NCI-H1417 (cell line): ENCODE results near the gene FMNL3.
A peak's percentile ranks its signal among the peaks of the same experiment; 100 is the strongest.
"Not testable (repeated sequence)": the region's sequence is repeated elsewhere in the genome, so short reads cannot be mapped to it uniquely, and the experiment has no call there.

Source experiments
- DNase-seq, 3 experiments: peaks; one replicate each; lab custom pipeline; 2025; lab: John Stamatoyannopoulos, UW

The FMNL3 gene, protein sequence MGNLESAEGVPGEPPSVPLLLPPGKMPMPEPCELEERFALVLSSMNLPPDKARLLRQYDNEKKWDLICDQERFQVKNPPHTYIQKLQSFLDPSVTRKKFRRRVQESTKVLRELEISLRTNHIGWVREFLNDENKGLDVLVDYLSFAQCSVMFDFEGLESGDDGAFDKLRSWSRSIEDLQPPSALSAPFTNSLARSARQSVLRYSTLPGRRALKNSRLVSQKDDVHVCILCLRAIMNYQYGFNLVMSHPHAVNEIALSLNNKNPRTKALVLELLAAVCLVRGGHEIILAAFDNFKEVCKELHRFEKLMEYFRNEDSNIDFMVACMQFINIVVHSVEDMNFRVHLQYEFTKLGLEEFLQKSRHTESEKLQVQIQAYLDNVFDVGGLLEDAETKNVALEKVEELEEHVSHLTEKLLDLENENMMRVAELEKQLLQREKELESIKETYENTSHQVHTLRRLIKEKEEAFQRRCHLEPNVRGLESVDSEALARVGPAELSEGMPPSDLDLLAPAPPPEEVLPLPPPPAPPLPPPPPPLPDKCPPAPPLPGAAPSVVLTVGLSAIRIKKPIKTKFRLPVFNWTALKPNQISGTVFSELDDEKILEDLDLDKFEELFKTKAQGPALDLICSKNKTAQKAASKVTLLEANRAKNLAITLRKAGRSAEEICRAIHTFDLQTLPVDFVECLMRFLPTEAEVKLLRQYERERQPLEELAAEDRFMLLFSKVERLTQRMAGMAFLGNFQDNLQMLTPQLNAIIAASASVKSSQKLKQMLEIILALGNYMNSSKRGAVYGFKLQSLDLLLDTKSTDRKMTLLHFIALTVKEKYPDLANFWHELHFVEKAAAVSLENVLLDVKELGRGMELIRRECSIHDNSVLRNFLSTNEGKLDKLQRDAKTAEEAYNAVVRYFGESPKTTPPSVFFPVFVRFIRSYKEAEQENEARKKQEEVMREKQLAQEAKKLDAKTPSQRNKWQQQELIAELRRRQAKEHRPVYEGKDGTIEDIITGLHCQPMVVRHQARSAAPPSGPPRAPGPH

DNA sequence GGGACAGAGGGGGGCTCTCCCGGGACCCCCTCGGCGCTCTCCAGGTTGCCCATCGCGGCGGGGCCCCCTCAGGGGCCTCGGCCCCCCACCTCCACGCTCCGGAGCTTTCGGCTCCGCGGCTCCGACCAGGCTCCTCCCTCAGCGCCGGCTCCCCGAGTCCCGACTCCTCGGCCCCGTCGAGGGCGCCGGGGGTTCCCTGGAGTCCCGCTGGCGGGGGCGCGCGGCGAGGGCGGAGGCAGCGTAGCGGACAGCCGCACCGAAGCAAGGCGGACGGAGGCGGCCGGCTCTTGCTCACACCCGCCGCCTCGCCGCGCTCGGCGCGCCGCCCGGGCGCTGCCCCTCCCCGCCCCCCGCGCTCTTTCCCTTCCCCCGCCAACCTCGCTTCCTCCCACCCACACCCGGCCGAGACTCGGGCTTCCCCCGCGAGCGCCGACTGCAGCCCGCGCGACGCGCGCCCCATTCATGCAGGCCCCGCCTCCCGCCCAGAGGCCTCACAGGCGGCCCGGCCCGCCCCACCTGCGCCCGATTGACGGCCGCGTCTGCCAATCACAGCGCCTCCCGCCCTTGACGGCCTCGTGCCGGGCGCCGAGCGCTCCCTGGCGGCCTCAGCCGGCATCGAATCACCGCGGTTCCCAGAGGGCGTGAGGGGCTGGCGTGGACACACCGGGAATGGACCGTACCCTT lies at the start of gene FMNL3:
Gene FMNL3, minus strand, starts transcription at position 278 of the 684 bp plus-strand sequence. Its CDS starts 225 bp downstream, at position 53.
- DNase-seq = peak; percentile 98

DNA sequence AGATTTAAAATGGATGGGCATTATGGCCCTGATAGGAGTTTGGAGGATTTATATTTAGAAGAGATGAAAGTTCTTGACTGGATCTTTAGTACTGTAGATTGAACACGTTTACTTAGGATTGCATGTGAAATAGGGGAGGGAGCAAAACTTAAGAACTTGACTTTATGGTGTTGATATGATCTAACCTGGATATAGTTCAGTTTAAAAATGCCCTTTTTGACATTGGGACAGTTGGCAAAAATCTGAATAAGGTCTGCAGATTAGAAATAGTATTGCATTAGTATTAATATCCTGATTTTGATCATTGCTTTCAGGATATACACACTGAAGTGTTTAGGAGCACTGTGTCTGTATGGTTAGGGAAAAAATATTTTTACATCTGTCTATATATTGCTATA lies 43.8 kb upstream of the FMNL3 start:
- no peak for DNase-seq

DNA sequence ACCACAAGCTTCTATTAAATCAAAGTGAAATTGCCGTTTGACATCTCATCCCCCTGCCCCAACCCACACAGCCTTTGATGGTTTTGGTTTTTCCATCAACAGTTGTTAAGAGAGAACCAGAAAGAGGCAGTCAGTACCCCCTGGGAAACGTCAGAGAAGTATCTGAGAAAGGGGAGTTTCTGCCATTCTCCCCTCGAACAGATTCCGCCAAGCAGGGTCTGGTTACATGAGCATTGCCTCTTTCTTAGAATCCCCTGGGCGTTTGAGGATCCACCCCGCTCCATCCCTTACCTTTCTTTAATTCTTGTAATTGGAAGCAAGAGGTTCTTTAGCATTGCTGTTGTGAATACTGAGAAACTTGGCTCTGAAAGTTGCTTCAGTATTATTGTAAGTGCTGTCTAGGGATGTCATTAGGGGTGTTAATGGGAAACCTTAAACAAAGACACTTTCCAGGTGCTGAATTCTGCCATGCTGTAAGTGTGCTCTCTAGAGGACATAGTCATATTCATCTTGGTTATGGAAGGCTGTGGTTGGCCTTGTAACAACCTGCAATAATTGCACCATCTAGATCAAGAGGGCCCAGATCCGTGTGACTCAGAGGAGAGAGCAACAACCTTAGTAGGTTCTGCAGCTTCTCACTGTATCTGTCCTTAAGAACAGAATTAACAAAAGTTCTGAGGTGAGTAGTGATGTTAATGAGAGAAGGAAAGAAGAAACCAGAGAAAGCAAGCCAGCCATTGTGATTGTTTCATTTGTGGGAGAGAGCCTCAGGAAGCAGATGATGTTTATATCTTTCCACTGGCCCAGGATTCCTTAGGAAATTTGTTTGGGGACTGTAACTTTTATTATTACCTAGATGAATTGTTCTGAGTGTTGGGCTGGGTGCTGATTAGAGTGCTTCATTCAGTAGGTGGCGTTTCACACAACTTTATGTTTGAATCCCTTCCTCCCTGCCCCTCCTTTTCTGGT lies 43.1 kb upstream of the FMNL3 start:
- no peak for DNase-seq

DNA sequence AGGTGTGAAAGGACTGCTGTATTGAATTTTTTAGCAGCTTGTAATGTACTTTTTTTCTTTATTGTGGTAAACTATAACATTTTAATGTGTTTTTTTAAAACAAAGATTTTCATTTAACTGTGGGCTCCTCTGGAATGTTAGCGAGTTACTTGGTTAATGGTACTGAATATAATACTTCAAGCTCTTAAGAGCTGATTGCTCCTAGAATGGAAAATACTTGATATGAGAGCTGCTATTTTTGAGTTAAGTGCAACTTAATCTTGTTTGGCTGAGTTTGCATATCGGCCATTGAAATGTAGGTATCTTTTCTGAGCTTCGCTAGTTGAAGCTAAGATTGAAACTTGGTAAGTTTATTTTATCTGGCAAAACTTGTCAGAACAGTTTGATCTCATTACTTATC lies 41.6 kb upstream of the FMNL3 start:
- DNase-seq = no peak

DNA sequence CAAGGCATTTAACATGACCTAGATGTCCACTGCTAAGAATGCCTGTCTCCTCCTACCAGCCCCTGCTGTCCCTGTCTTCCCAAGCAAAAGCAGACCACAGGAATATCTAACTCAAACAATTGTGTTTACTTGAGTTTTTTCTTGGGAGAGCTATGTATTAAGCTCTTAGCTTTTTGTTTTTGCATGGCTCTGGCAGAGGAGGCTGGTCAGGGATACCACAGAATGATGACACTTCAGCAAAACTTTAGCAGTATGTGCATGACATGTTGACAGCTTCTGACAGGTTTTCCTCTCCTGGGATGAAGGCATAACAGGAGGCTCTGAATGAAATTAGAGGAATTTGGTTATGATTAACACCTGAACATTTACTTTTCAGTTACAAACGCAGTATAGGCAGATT lies 41.1 kb upstream of the FMNL3 start:
- no peak for DNase-seq

DNA sequence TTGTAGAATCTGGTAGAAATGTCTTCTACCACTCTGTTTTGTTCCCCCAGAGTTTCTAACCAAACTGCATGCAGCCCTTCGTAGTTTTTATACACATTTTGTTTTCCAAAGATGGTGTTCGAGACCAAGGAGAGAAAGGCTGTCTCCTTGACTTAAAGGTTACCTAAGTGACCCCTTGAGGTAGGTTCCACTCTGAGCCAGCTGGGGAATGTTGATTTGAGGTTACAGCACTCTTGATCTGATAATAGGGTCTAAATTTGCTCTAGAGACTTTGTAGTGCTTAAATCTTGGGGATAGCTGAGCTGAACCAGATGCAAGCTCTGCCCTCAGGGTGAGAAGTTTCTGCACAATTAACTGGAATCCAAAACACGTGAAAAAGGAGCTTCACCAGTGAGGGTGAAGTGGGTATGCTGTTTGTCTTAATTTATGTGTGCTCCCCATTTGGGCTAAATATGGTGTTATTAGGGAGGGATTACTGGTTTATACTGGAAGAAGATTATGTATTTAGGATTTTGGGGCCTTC lies 37.2 kb upstream of the FMNL3 start:
- no peak for DNase-seq

DNA sequence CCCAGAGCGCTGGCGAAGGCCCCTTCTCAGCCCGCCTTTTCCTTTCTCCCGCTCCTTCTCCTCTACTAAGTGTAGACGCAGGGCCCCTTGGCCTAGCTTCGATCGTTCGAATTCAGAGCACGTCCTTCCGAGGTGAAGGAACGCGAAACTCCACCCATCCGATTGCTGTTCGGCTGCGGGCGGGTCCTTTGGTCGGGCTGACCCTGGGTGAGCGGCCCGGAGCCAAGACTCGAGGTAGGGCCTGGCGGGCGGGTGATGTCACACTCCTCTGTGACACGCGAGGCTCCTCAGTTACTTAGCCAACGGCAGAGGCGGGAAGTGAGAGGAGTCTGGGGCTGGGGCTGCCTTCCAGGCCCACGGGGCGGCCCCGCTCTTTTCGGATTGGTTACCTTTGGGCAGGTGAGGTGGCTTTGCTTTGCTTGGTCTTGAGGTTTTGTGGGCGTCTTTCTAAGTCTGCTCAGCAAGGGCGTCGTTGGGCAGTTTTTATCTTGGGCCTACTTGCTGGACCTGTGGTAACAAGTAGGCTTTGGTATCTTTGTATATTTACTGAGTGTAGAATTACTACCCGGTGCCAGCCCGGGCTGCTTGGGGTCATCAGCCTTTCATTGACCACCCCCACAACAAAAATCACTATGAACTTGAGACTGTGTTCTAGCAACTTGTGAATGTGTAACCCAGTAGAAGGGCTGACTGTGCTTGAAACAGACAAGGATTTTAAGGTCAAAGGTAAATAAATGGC lies 34.8 kb upstream of the FMNL3 start:
- peak in 2 of 3 experiments; percentile 43 to 82 for DNase-seq

DNA sequence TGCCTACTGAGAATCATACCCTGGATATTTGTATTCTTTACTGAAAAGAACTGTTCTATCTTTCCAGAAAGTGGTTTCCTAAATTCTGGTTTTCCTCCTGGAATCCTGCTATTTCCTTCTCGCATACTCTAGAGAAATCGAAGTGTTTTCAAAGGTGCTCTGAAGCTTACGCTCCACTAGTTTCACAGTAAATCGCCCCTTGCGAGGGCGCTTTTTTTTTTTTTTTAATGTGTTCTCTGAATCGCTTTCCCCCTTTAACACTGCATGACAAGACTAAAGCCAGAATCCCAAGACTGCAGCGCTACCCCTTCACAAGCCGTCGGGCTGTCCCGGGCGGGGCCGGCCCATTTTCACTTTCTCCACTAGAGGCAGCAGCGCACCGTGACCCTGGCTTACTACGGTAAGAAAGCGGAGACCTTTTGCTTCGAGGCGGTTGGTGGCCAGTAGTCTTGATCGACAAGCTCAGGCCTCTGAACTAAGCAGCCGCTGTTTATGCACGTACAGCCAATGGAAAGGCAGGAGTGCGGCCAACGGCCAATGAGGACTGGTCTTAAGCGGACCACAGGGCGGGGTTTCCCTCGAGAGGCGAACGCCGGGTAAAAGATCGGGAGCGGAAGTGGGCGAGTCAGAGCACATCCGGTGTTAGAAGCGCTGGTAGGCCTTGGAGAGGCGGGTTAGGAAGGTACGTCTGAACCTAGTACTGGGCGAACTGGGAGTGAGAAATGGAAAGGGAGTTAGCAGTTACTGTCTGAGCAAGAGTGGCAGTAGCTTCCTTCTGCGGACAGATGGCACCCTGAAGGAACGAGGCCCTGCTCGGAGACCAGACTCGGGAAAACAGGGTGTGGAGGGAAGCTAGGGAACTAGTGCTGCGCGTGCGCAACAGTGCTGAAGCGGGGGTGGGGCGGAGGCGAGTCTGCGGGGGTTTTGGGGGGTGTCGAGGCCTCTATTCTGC lies 34.0 kb upstream of the FMNL3 start, which contains the start of gene TMBIM6:
Gene TMBIM6, plus strand, starts transcription at position 628 of the 952 bp plus-strand sequence. CDS start 10,937 bp downstream, outside the sequence.
- DNase-seq = peak; percentile 99 to 100 (median 100)

DNA sequence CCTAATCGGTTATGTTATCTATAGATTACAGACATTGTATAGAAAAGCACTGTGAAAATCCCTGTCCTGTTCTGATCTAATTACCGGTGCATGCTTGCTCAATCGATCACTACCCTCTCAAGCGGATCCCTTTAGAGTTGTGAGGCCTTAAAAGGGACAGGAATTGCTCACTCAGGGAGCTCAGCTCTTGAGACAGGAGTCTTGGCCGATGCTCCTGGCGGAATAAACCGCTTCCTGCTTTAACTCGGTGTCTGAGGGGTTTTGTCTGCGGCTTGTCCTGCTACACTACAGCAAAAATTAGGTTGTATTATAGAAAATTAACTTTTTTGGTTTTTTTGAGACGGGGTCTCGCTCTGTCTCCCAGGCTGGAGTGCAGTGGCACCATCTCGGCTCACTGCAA lies 33.1 kb upstream of the FMNL3 start:
- not testable (repeated sequence) for DNase-seq

DNA sequence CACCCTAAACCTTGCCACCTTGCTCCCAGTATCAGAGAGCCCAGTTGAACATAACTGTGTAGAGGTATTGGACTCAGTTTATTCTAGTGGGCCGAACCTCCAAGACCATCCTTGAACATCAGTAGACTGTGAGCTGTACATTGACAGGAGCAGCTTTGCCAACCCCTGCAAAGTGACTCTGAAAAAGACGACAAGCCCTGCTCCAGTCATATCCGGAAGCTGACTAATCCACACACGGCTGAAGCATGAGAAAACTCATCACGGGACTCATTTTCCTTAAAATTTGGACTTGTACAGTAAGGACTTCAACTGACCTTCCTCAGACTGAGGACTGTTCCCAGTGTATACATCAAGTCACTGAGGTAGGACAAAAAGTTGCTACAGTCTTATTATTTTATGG lies 31.5 kb upstream of the FMNL3 start:
- DNase-seq = not testable (repeated sequence)

DNA sequence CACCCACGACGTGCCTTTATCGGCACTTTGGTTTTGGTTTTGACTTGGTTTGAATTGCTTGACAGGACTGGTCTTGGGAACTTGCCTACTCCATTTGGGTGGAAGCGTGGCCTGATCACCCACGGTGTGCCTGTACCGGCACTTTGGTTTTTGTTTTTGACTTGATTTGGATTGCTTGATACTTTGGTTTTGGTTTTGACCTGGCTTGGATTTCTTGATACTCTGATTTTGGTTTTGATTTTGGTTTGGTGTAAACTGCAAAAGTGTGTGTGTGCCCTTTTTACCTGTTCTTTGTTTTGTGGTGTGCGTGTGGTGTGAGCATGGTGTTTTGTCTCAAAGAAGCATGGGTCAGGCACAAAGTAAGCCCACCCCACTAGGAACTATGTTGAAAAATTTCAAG lies 27.7 kb upstream of the FMNL3 start:
- not testable (repeated sequence) for DNase-seq

DNA sequence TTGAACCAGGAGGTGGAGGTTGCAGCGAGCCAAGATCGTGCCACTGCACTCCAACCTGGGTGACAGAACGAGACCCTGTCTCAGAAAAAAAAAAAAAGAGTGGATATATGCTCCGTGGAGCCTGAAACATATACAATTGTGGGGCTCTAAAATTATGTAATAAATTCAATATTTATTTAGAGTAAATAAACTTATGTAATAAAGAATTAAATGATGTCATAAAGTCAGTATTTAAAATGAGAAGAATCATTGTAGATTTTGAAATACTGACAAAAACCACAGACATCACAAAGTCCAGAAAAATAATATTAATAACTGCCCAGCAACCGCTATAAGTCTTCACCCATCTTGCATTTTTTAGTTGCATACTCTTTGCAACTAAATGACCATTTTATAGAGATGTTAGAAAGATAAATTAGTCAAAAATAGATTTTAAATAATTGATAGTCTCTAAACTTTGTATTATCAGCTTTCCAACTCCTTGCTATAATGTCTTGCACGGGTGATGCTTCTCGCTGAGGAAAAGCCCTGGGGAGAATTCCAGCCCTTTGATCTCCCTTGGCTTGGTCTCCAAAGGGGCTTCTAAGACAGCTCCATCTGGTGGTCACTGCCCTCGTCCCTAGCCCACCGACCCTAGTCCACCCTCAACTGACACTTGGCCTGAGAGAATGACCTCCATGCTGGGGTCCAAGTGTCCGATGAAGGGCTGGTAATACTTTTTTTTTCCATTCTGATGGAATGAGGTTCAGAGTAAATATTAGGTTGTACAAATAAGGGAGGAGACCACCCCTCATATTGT lies 26.2 kb upstream of the FMNL3 start:
- DNase-seq = no peak

DNA sequence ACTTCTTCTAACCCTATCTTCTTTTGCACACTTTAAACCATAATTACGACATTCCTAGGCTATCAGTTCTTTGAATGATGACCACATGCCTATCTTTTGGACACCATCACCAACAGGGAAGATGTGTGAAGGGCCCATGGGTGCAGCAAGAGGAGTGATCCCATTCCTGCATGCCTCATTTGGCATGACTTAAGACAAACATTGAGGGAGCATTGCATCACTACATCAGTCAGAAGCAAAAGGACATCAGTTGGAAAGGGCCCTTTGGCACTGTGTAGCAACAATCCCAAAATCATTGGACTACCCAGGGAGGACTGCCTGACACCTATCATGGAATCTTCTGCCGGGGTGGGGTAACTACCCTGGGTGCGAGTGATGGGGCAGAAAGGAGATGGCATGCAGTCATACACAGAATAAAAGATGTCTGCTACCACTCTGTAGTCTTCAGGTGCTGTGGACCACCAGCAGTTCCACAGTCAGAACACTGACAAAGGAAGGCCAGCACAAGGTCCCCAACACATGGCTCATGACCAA lies 23.4 kb upstream of the FMNL3 start:
- DNase-seq = no peak

DNA sequence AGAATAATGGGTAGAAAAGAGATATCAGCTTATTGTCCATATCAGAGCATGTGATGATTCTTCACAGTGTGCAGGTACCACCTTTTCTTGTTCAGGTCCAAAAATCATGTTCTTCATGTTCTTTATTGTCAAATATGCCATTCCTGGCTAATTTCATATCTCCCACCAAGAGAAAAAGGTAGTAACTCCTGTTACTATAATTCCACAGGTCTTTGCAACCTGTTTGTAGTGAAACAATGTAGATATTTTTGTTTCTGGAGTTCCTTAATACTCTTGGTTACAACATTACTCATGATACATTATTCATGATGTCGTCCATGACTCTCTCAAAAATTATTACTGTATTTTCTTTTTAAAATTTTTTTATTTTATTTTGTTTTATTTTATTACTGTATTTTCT lies 22.8 kb upstream of the FMNL3 start:
- no peak for DNase-seq

DNA sequence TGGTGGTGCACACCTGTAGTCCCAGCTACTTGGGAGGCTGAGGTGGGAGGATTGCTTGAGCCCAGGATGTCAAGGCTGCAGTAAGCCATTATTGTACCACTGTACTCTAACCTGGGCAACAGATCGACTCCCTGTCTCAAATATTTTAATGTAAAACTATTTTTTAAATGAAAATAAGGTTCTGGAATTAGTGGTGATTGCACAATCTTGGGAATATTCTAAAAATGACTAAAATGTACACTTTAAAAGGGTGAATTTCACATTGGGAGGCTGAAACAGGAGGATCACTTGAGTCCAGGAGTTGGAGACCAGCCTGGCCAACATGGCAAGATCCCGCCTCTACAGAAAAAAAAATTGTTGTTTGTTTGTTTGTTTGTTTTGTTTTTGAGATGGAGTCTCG lies 21.2 kb upstream of the FMNL3 start:
- no peak for DNase-seq

DNA sequence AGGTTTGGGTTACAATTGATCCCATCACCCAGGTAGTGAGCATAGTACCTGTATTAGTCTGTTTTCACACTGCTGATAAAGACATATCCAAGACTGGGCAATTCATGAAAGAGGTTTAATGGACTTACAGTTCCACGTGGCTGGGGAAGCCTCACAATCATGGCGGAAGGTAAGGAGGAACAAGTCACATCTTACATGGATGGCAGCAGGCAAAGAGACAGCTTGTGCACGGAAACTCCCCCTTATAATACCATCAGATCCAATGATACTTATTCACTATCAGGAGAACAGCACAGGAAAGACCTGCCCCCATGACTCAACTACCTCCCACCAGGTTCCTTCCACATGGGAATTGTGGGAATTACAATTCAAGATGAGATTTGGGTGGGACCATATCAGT lies 14.2 kb upstream of the FMNL3 start:
- not testable (repeated sequence) for DNase-seq

DNA sequence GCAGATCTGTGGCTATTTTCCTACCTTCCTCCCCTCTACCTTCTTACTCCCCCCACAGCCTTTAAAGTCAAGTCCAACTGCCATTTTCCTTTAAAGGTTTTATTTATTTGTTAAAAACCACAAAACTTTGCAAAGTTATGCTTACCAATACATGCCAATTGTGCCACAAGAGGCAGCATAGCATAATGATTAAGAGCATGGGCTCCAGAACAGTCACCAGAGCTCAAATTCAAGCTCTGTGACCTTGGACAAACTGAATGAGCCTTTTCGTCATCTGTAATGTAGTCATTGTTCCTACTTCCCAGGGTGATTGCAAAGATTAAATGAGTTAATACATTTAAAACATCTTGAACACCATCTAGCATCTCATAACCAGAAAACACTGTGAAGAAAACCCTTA lies 13.0 kb upstream of the FMNL3 start:
- no peak for DNase-seq

DNA sequence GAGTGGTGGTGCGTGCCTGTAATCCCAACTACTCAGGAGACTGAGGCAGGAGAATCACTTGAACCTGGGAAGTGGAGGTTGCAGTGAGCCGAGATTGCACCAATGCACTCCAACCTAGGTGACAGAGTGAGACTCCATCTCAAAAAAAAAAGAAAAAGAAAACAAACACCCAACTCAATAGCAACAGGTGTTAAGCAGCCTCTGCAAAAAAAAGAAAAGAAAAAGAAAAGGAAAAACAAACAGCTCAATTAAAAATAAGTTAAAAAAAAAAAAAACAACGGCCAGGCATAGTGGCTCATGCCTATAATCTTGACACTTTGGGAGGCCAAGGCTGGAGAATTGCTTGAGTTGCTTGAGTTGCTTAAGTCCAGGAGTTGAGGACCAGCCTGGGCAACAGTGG lies 10.6 kb upstream of the FMNL3 start:
- not testable (repeated sequence) for DNase-seq
